ENCODE results near the gene LPIN2. TPM values are rescaled to one million over a fixed set of nuclear protein-coding genes. Genes with fewer than 3 reads are reported as not detected.

Gene LPIN2
- total and polyA plus RNA-seq, 4 experiments from 2014 or later = 53.6 to 103 (median 96.0) TPM

GRCh38 chr18:2979871-2980790 lies 32.8 kb downstream of the LPIN2 start:
- peaks cover 18 to 36% of the 10 kb centered on the region in 2 donors for H3K36me3 Mint-ChIP-seq

GRCh38 chr18:2979129-2979528 lies 33.8 kb downstream of the LPIN2 start:
- H3K4me1 ChIP-seq (ENCODE audit: insufficient read depth, low read length) = peaks cover 90% of the 10 kb centered on the region
- peak overlapping the region in 1 of 2 donors; percentile 31 for H3K4me3 ChIP-seq (ENCODE audit: low read length in 2 of 2)
- intact Hi-C loops (cut with micrococcal nuclease) = loop anchor here (2.0 kb wide), 1 partner anchor 18 kb away; no protein-coding TSS in a partner anchor

More at GRCh38 chr18:2979871-2980790, 32.8 kb downstream of the LPIN2 start:
- POLR2A ChIA-PET (ENCODE audit: partially characterized antibody) = interaction anchor here (0.6 to 34.6 kb wide), 17 partner anchors 18 to 391 kb away, joined by 3 to 1352 read pairs (median 3); partner anchors contain the start of genes LPIN2 and MYL12A
- DNase-seq = peak in 2 of 5 donors; percentile 33 to 56
- peak overlapping the region; percentile 78 for H3K27ac ChIP-seq (ENCODE audit: low read depth, low read length)
- H3K4me1 Mint-ChIP-seq = peaks cover 61 to 95% (median 70%) of the 10 kb centered on the region in 4 donors
- H3K9me3 ChIP-seq (ENCODE audit: control insufficient read depth in 1 of 2, low read length in 2 of 2) = no peaks in the 10 kb centered on the region
- H3K9me3 Mint-ChIP-seq = no peaks in the 10 kb centered on the region
- no peaks in the 10 kb centered on the region for H3K27me3 ChIP-seq (ENCODE audit: insufficient read depth, low read length)
- H3K4me1 ChIP-seq (ENCODE audit: insufficient read depth, low read length) = peaks cover 90% of the 10 kb centered on the region
- H3K4me3 ChIP-seq (ENCODE audit: low read length in 2 of 2) = peak overlapping the region; percentile 59 to 66
- CTCF ChIA-PET (ENCODE audit: partially characterized antibody) = interaction anchor here (0.7 to 5.6 kb wide), 16 partner anchors 10 to 280 kb away, joined by 3 to 81 read pairs (median 6); no protein-coding TSS in a partner anchor
- no peaks in the 10 kb centered on the region for H3K27me3 Mint-ChIP-seq
- peak overlapping the region; percentile 89 to 96 (median 93) for H3K27ac Mint-ChIP-seq
- intact Hi-C loops (cut with micrococcal nuclease) = loop anchor here (2.0 kb wide), 1 partner anchor 19 kb away; no protein-coding TSS in a partner anchor
- H3K36me3 ChIP-seq (ENCODE audit: insufficient read depth, low read length) = no peaks in the 10 kb centered on the region
- H3K4me3 Mint-ChIP-seq = peak overlapping the region; percentile 84 to 96 (median 92)

GRCh38 chr18:2978661-2979106 lies 34.3 kb downstream of the LPIN2 start:
- Mint-ChIP-seq H3K27ac (peak overlapping the region; percentile 89 to 96 (median 93)), H3K4me1 (peaks cover 55 to 93% (median 67%) of the 10 kb centered on the region in 4 donors), H3K9me3 (no peaks in the 10 kb centered on the region), H3K4me3 (peak overlapping the region; percentile 75 to 96 (median 90)), H3K36me3 (peaks cover 18 to 39% of the 10 kb centered on the region in 2 donors), H3K27me3 (no peaks in the 10 kb centered on the region)
- Histone ChIP-seq H3K27me3 (ENCODE audit: insufficient read depth, low read length) (no peaks in the 10 kb centered on the region), H3K4me3 (ENCODE audit: low read length in 2 of 2) (peak overlapping the region; percentile 8 to 31), H3K9me3 (ENCODE audit: control insufficient read depth in 1 of 2, low read length in 2 of 2) (no peaks in the 10 kb centered on the region), H3K36me3 (ENCODE audit: insufficient read depth, low read length) (no peaks in the 10 kb centered on the region), H3K27ac (ENCODE audit: low read depth, low read length) (peak overlapping the region; percentile 72), H3K4me1 (ENCODE audit: insufficient read depth, low read length) (peaks cover 90% of the 10 kb centered on the region)
- ChIA-PET POLR2A (ENCODE audit: partially characterized antibody) (interaction anchor here (1.5 to 34.6 kb wide), 7 partner anchors 19 to 268 kb away, joined by 3 to 1352 read pairs (median 5); partner anchors contain the start of gene MYL12A), CTCF (ENCODE audit: partially characterized antibody) (interaction anchor here (1.4 to 5.6 kb wide), 4 partner anchors 10 to 267 kb away, joined by 4 to 81 read pairs (median 20); no protein-coding TSS in a partner anchor)
- DNase-seq = peak in 1 of 5 donors; percentile 74
- intact Hi-C loops (cut with micrococcal nuclease) = loop anchor here (2.0 kb wide), 1 partner anchor 18 kb away; no protein-coding TSS in a partner anchor

More at GRCh38 chr18:2979129-2979528, 33.8 kb downstream of the LPIN2 start:
- no peaks in the 10 kb centered on the region for H3K27me3 ChIP-seq (ENCODE audit: insufficient read depth, low read length)
- Mint-ChIP-seq H3K36me3 (peaks cover 18 to 38% of the 10 kb centered on the region in 2 donors), H3K4me3 (peak overlapping the region; percentile 81 to 96 (median 90)), H3K9me3 (no peaks in the 10 kb centered on the region), H3K4me1 (peaks cover 57 to 95% (median 68%) of the 10 kb centered on the region in 4 donors), H3K27ac (peak overlapping the region; percentile 89 to 96 (median 93)), H3K27me3 (no peaks in the 10 kb centered on the region)
- no peak for DNase-seq
- H3K36me3 ChIP-seq (ENCODE audit: insufficient read depth, low read length) = no peaks in the 10 kb centered on the region
- no peaks in the 10 kb centered on the region for H3K9me3 ChIP-seq (ENCODE audit: control insufficient read depth in 1 of 2, low read length in 2 of 2)
- H3K27ac ChIP-seq (ENCODE audit: low read depth, low read length) = peak overlapping the region; percentile 72
- CTCF ChIA-PET (ENCODE audit: partially characterized antibody) = interaction anchor here (1.4 to 5.6 kb wide), 6 partner anchors 11 to 267 kb away, joined by 4 to 81 read pairs (median 13); no protein-coding TSS in a partner anchor
- POLR2A ChIA-PET (ENCODE audit: partially characterized antibody) = interaction anchor here (1.5 to 34.6 kb wide), 8 partner anchors 19 to 268 kb away, joined by 3 to 1352 read pairs (median 5); partner anchors contain the start of genes LPIN2 and MYL12A

- peak overlapping the region; percentile 89 to 96 (median 93) for H3K27ac Mint-ChIP-seq
- peaks cover 18 to 44% of the 10 kb centered on the region in 2 donors for H3K36me3 Mint-ChIP-seq
- peak overlapping the region; percentile 75 to 96 (median 90) for H3K4me3 Mint-ChIP-seq
- peak overlapping the region; percentile 8 to 31 for H3K4me3 ChIP-seq (ENCODE audit: low read length in 2 of 2)
- H3K9me3 ChIP-seq (ENCODE audit: control insufficient read depth in 1 of 2, low read length in 2 of 2) = no peaks in the 10 kb centered on the region
- intact Hi-C loops (cut with micrococcal nuclease) = loop anchor here (2.0 kb wide), 1 partner anchor 17 kb away; no protein-coding TSS in a partner anchor
- CTCF ChIA-PET (ENCODE audit: partially characterized antibody) = interaction anchor here (1.4 to 5.6 kb wide), 5 partner anchors 8 to 268 kb away, joined by 4 to 81 read pairs (median 12); no protein-coding TSS in a partner anchor
- H3K9me3 Mint-ChIP-seq = no peaks in the 10 kb centered on the region
- no peaks in the 10 kb centered on the region for H3K36me3 ChIP-seq (ENCODE audit: insufficient read depth, low read length)
- peaks cover 56 to 93% (median 68%) of the 10 kb centered on the region in 4 donors for H3K4me1 Mint-ChIP-seq
- H3K27ac ChIP-seq (ENCODE audit: low read depth, low read length) = peak overlapping the region; percentile 72
- H3K27me3 Mint-ChIP-seq = no peaks in the 10 kb centered on the region
- no peaks in the 10 kb centered on the region for H3K27me3 ChIP-seq (ENCODE audit: insufficient read depth, low read length)
- DNase-seq = no peak
- peaks cover 90% of the 10 kb centered on the region for H3K4me1 ChIP-seq (ENCODE audit: insufficient read depth, low read length)
- POLR2A ChIA-PET (ENCODE audit: partially characterized antibody) = interaction anchor here (1.1 to 34.6 kb wide), 5 partner anchors 20 to 84 kb away, joined by 3 to 1352 read pairs (median 5); no protein-coding TSS in a partner anchor
Observed at GRCh38 chr18:2978208-2978607, 34.7 kb downstream of the LPIN2 start.

- POLR2A ChIA-PET (ENCODE audit: partially characterized antibody) = interaction anchor here (0.7 to 34.6 kb wide), 9 partner anchors 9 to 472 kb away, joined by 3 to 1352 read pairs (median 5); no protein-coding TSS in a partner anchor
- Mint-ChIP-seq H3K4me1 (peaks cover 63 to 95% (median 76%) of the 10 kb centered on the region in 4 donors), H3K36me3 (peaks cover 22 to 43% of the 10 kb centered on the region in 2 donors), H3K4me3 (peak overlapping the region; percentile 50 to 96 (median 72)), H3K27ac (peak overlapping the region; percentile 83 to 94 (median 92)), H3K9me3 (no peaks in the 10 kb centered on the region), H3K27me3 (no peaks in the 10 kb centered on the region)
- H3K9me3 ChIP-seq (ENCODE audit: control insufficient read depth in 1 of 2, low read length in 2 of 2) = no peaks in the 10 kb centered on the region
- H3K27ac ChIP-seq (ENCODE audit: low read depth, low read length) = peak overlapping the region; percentile 58
- no peak for DNase-seq
- H3K36me3 ChIP-seq (ENCODE audit: insufficient read depth, low read length) = no peaks in the 10 kb centered on the region
- peak overlapping the region in 1 of 2 donors; percentile 14 for H3K4me3 ChIP-seq (ENCODE audit: low read length in 2 of 2)
- H3K27me3 ChIP-seq (ENCODE audit: insufficient read depth, low read length) = no peaks in the 10 kb centered on the region
- H3K4me1 ChIP-seq (ENCODE audit: insufficient read depth, low read length) = peaks cover 100% of the 10 kb centered on the region
- CTCF ChIA-PET (ENCODE audit: partially characterized antibody) = interaction anchor here (0.6 to 5.6 kb wide), 13 partner anchors 8 to 270 kb away, joined by 3 to 81 read pairs (median 5); no protein-coding TSS in a partner anchor
- intact Hi-C loops (cut with micrococcal nuclease) = no loop called here
Observed at GRCh38 chr18:2976218-2977132, 36.5 kb downstream of the LPIN2 start.

- CTCF ChIA-PET (ENCODE audit: partially characterized antibody) = interaction anchor here (0.7 to 5.5 kb wide), 5 partner anchors 12 to 25 kb away, joined by 3 to 28 read pairs (median 4); no protein-coding TSS in a partner anchor
- Mint-ChIP-seq H3K27me3 (no peaks in the 10 kb centered on the region), H3K4me1 (peaks cover 73 to 97% (median 84%) of the 10 kb centered on the region in 4 donors), H3K9me3 (no peaks in the 10 kb centered on the region), H3K27ac (peak overlapping the region in 6 of 7 donors; percentile 22 to 89 (median 75)), H3K4me3 (peak overlapping the region in 5 of 8 donors; percentile 21 to 88 (median 38)), H3K36me3 (peaks cover 21 to 45% of the 10 kb centered on the region in 2 donors)
- Histone ChIP-seq H3K36me3 (ENCODE audit: insufficient read depth, low read length) (no peaks in the 10 kb centered on the region), H3K27ac (ENCODE audit: low read depth, low read length) (peak overlapping the region; percentile 5), H3K4me1 (ENCODE audit: insufficient read depth, low read length) (peaks cover 100% of the 10 kb centered on the region), H3K27me3 (ENCODE audit: insufficient read depth, low read length) (no peaks in the 10 kb centered on the region), H3K9me3 (ENCODE audit: control insufficient read depth in 1 of 2, low read length in 2 of 2) (no peaks in the 10 kb centered on the region), H3K4me3 (ENCODE audit: low read length in 2 of 2) (no peak overlapping the region)
- POLR2A ChIA-PET (ENCODE audit: partially characterized antibody) = interaction anchor here (1.2 to 34.6 kb wide), 3 partner anchors 11 to 42 kb away, joined by 4 to 1352 read pairs (median 6); no protein-coding TSS in a partner anchor
- intact Hi-C loops (cut with micrococcal nuclease) = no loop called here
- no peak for DNase-seq
Observed at GRCh38 chr18:2974731-2975130, 38.2 kb downstream of the LPIN2 start.
